ENCODE results near the gene KCNB1.
"Not testable (repeated sequence)": the region's sequence is repeated elsewhere in the genome, so short reads cannot be mapped to it uniquely, and the experiment has no call there.

The KCNB1 gene

DNA sequence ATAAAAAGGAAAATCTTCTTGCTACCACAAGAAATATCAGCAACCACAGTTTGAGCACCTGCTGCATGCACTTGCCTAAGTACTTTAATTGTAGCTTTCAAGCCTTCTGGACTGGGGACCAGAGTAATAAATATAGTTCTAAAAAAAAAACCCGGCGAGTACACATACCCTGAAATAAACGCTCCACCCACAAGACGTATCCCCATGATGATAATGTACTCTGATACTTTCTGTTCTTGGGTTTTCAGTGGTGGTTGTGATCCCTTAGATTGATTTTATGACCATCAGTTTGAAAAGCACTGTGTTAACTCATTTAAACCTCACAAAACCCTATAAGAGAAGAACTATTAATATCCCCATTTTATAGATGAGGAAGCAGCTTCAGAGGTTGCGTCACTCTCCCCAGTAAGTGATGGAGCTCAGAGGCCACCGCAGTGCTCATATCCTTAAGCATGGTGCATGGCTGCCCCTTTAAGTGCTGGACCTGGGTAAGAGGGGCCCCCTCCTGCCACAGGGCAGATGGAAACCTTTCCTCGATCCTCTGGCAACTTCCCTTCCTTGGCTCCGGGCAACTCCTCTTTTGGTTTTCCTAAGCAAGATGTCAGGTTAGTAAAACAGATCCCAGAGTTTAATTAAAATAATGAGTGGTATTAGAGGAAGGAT, 67.3 kb downstream of the KCNB1 start:
- in situ Hi-C loops (cut with MboI; ENCODE audit: low pct_unique_long_range_greater_than_20kb, low sequenced_read_pairs, unreplicated experiment): no loop called here
- no peak for DNase-seq (ENCODE audit: low spot score)
- TF ChIP-seq CTCF (IDR thresholded peaks at IDR 0.05; ENCODE audit: extremely low read depth, insufficient read depth, missing control alignments): no peak

DNA sequence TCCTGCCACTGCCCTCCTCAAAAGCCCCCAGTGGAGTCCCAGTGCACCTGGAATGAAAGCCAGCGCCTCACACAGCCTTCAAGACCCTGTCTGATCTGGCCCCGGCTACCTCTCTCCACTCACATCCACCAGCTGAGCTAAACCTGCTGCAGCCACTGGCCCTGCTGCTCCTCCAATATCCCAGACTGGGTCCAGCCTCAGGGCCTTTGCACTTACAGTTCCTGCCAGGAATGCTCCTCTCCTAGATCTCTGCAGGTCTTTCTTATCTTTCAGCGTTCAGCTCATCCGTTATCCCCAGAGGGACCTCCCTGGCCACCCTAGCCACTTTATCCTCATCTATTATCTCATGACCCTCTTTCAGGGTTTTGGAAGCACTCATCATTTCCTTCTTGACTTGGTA, 68.8 kb downstream of the KCNB1 start:
- DNase-seq (ENCODE audit: low spot score): no peak
- no peak for TF ChIP-seq CTCF (IDR thresholded peaks at IDR 0.05; ENCODE audit: extremely low read depth, insufficient read depth, missing control alignments)
- in situ Hi-C loops (cut with MboI; ENCODE audit: low pct_unique_long_range_greater_than_20kb, low sequenced_read_pairs, unreplicated experiment): no loop called here

DNA sequence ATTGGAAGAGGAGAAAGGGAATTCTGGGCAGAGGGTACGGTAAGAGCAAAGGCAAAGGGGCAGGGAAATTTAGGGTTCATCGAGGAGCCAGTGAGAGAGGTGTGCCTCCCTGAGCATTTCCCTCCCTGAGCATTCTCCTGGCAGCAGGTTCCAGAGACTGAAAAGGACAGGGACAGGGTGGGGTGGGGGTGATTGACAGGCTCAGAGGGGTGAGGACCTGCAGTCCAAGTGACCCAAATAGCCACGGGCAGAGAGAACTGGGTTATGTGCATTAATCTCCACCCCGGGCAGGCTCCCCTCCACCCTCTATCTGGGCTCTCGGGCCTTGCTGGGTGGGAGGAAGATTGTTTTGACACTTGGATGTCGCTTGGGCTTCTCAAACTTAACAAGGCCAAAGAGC, 69.5 kb downstream of the KCNB1 start:
- in situ Hi-C loops (cut with MboI; ENCODE audit: low pct_unique_long_range_greater_than_20kb, low sequenced_read_pairs, unreplicated experiment): no loop called here
- TF ChIP-seq CTCF (IDR thresholded peaks at IDR 0.05; ENCODE audit: extremely low read depth, insufficient read depth, missing control alignments): no peak
- no peak for DNase-seq (ENCODE audit: low spot score)

DNA sequence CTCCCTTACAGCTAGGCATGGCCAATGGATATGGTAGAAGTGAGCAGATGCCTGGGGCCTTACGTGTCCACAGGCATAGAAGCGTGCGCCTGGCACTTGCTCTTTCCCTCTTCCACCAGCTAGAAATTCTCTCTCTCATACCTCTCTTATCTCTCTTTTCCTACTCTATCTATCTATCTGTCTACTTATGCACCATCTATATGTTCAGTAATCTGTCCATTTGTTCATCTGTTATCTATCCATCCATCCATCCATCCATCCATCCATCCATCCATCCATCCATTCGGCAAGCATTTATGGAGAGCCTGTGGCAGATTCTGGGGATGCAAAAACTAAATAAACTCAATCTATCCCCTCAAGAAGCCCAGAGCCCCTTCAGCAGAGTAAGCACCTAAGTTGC, 70.2 kb downstream of the KCNB1 start:
- in situ Hi-C loops (cut with MboI; ENCODE audit: low pct_unique_long_range_greater_than_20kb, low sequenced_read_pairs, unreplicated experiment): no loop called here
- no peak for TF ChIP-seq CTCF (IDR thresholded peaks at IDR 0.05; ENCODE audit: extremely low read depth, insufficient read depth, missing control alignments)
- no peak for DNase-seq (ENCODE audit: low spot score)

GRCh38 chr20:49411221-49411925, 71.1 kb downstream of the KCNB1 start:
- no peak for TF ChIP-seq CTCF (IDR thresholded peaks at IDR 0.05; ENCODE audit: extremely low read depth, insufficient read depth, missing control alignments)
- in situ Hi-C loops (cut with MboI; ENCODE audit: low pct_unique_long_range_greater_than_20kb, low sequenced_read_pairs, unreplicated experiment): no loop called here
- DNase-seq (ENCODE audit: low spot score): no peak

DNA sequence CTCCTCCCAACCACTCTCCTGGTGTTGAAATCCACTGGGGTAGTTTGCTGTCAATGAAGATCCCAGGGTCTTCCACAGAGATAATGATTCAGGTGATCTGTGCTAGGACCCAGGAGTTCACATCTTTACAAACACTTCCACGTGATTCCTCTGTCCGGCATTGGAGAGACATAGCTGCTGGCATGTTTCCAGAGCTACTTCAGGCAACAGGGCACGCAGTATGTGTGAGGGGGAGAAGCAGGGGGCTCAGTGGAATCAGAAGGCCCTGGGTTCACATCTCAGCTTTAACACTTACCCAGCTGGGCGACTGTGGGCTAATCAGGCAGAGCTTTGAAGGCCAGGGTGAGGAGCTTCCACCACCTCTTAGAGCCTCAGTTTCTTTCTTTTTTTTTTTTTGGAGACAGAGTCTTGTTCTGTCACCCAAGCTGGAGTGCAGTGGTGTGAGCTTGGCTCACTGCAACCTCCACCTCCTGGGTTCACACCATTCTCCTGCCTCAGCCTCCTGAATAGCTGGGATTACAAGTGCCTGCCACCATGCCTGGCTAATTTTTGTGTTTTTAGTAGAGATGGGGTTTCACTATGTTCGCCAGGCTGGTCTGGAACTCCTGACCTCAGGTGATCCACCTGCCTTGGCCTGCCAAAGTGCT, 72.4 kb downstream of the KCNB1 start:
- in situ Hi-C loops (cut with MboI; ENCODE audit: low pct_unique_long_range_greater_than_20kb, low sequenced_read_pairs, unreplicated experiment); DNase-seq (ENCODE audit: low spot score): not testable (repeated sequence)
